DMS53 treated with DMSO at 0.1 percent for 48 hours (cell line): ENCODE data around the gene KLHL29.
"Not testable (repeated sequence)": the region's sequence is repeated elsewhere in the genome, so short reads cannot be mapped to it uniquely, and the experiment has no call there.

ENCODE experiments used
- DNase-seq: peaks from one replicate; lab custom pipeline; 2025; ENCODE audit not compliant: unreplicated experiment; lab: John Stamatoyannopoulos, UW

Gene KLHL29

GRCh38 chr2:23703583-23704385, 318.8 kb downstream of the KLHL29 start:
- no peak for DNase-seq

- DNase-seq, result no peak
These were observed 321.0 kb downstream of the KLHL29 start for GRCh38 chr2:23705771-23706612.

DNA sequence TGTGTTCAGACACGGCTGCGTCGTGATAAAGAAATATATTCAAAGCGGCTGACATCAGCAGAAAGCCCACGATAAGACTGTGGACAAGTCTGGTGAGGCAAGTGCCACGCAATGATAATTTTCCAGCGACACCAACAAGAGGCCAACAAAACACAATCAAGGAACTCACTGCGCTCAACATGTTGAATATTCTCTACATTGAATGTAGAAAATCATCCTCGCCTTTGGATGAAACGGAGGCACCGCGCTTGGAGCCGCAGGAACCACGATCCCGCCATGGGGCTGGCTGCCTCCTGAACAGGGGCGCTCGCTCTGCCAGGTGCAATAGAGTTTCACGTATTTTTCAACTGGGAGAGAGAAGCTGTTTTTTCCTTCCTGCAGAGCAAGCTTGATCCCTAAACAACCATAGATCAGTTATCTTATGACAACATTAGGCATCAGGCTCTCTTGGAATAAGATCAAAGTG, 321.7 kb downstream of the KLHL29 start:
- no peak for DNase-seq

- DNase-seq, result no peak
These were observed 322.1 kb downstream of the KLHL29 start for GRCh38 chr2:23707096-23707495.

DNA sequence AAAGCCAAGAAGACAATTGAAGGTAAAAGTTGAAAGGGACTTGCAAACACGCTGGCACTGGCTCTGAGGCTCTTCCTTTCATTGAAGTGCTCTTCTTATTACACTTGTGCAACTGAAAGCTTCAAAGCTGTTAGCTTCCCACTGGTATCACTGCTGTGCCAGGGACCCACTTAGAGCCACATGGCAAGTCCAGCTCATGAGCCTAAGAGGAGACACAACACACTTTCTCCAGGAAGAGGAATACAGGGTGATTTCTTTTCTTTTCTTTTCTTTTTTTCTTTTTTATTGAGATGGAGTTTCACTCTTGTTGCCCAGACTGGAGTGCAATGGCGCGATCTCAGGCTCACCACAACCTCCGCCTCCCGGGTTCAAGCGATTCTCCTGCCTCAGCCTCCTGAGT, 323.8 kb downstream of the KLHL29 start:
- DNase-seq, result no peak

DNA sequence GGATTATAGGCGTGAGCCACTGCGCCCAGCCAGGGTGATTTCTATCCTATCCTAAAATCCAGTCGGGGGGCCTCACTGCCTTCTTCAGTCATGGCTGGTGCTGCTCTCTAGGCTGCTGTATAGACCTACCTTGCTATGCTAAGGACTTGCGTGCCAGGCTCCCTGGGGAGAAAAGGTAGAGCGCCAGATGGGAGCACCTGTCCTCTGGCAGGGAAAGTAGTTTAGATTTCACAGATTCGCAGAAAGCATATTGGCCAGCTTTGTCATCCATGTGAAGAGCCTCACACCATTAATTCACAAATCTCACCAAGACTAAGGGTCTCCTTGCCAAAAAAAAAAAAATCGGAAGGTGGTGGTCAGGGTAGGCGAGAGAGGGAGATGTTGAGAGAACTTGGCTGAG, 324.3 kb downstream of the KLHL29 start:
- no peak for DNase-seq

- DNase-seq, result no peak
These were observed 327.2 kb downstream of the KLHL29 start for GRCh38 chr2:23711979-23712755.

DNA sequence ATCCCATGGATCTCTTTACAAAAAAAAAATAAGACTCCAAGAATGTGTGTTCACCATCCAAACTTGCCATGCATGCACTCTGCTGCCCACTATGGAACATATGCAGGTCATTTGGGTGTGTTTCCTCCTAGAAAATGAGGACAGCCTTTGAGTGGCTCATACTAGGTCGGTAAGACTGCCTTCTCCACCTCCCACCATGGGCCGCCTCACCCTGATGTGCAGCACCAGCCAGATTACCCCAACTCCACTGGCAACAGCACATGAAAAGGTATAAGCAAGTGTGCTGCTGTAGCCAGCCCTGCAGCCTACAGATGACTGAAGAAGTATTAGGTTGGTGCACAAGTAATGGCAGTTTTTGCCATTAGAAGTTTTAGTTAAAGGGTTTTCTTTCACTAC, 327.8 kb downstream of the KLHL29 start:
- DNase-seq, result no peak

GRCh38 chr2:23713351-23713750, 328.4 kb downstream of the KLHL29 start:
- DNase-seq, result no peak

GRCh38 chr2:23718931-23719700, 334.1 kb downstream of the KLHL29 start:
- no peak for DNase-seq

DNA sequence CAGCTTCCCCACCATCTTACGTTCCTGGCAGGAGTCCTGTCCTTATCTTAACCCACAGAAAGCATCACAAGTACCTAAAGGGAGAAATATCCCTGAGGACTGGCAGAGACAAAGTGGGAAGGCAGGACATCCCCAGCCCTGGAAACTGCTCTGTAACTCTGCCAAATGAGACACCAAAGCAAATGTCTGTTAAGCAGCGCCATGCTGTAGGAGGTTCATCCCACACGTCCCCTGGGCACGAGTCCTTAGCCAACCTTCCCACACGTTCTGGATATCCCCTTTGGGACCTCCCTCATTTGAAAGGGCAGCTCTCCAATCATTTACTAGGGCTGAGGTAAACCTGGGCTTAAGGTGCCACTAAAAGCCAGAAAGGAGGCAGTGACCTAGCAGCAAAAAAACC, 334.7 kb downstream of the KLHL29 start:
- no peak for DNase-seq

GRCh38 chr2:23720705-23721453, 335.9 kb downstream of the KLHL29 start:
- no peak for DNase-seq

GRCh38 chr2:23721454-23721826, 336.5 kb downstream of the KLHL29 start:
- DNase-seq, result no peak

GRCh38 chr2:23722255-23722654, 337.3 kb downstream of the KLHL29 start:
- DNase-seq, result no peak

- DNase-seq, result not testable (repeated sequence)
These were observed 338.1 kb downstream of the KLHL29 start for GRCh38 chr2:23723029-23723428.

DNA sequence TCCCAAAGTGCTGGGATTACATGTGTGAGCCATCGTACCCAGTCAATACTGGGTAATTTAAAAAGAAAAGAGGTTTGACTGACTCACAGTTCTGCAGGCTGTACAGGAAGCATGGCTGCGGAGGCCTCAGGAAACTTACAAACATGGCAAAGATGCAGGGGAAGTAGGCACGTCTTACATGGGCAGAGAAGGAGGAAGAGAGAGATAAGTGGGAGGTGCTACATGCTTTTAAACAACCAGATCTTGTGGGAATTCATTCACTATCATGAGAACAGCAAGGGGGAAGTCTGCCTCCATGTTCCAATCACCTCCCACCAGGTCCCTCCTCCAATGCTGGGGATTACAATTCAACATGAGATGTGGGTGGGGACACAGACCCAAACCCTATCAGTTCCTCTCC, 349.4 kb downstream of the KLHL29 start:
- DNase-seq, result no peak

DNA sequence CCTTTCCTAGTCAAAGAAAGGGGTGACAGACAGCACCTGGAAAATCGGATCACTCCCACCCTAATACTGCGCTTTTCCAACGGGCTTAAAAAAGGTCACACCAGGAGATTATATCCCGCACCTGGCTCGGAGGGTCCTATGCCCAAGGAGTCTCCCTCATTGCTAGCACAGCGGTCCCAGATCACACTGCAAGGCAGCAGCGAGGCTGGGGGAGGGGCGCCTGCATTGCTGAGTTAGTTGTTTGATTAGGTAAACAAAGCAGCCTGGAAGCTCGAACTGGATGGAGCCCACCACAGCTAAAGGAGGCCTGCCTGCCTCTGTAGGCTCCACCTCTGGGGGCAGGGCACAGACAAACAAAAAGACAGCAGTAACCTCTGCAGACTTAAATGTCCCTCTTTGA, 351.8 kb downstream of the KLHL29 start:
- DNase-seq, result not testable (repeated sequence)

DNA sequence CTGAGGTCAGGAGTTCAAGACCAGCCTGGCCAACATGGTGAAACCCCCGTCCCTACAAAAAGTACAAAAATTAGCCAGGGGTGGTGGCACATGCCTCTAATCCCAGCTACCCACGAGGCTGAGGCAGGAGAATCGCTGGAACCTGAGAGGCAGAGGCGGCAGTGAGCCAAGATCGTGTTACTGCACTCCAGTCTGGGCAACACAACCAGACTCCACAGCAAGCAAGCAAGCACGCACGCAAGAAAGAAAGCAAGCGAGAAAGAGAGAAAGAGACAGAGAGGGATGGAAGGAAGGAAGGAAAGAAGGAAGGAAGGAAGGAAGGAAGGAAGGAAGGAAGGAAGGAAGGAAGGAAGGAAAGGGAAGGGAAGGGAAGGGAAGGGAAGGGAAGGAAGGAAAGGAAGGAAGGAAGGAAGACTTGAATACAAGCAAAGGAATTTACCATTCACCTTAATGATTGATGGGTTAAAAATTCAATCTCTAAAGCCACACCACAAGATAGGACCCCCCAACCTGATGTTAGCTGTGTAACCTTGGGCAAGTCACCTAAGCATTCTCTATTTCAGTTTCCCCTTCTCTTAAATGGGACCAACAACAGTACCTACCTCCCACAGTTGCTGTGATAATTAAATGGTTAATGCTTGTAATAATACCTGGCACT, 360.2 kb downstream of the KLHL29 start:
- DNase-seq, result no peak

GRCh38 chr2:23745726-23746105, 360.7 kb downstream of the KLHL29 start:
- DNase-seq, result no peak
